GM18519 (cell line): ENCODE results near the gene FBXW7.
"Not testable (repeated sequence)": the region's sequence is repeated elsewhere in the genome, so short reads cannot be mapped to it uniquely, and the experiment has no call there.

Experiments used
- ATAC-seq: cut with Tn5 transposase; IDR thresholded peaks from one replicate; pipeline ENCODE4 v1.9.1; 2021; ENCODE audit warnings: mild to moderate bottlenecking, moderate library complexity; ENCODE audit not compliant: unreplicated experiment, low FRiP score

The FBXW7 gene

DNA sequence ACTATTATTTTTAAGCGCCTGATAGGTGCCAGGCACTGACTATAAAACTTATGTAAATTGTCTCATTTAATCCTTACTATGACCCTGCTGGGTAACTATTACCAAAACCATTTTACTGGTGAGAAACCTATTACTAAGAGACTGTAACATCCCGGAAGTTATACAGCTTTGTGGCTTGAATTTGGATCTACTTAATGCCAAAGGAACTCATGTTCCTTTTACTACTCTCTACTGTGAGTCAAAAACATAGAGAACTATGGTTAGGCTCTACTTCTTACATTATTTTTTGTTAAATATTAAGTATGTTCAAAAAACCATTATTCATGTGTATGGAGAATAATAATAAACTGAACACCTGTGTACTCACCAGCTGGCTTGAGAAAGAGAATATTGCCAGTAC is 14.8 kb upstream of the FBXW7 start:
- not testable (repeated sequence) for ATAC-seq

DNA sequence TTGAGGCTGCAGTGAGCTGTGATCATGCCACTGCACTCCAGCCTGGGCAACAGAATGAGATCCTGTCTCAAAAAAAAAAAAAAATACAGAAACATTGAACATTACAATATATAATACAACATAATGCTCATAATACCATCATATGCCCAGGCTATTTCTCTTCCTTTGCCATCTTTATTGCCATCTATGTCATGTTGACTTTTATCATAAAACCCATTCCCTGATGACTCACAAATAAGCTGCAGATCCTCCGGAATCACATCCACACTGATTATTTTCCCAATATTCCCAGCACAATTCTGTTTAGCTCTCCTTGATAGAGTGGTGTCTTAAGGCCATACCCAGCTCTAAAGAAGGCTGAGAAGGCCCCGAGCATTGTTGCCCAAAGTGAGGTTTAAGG is 9.2 kb upstream of the FBXW7 start:
- no peak for ATAC-seq

DNA sequence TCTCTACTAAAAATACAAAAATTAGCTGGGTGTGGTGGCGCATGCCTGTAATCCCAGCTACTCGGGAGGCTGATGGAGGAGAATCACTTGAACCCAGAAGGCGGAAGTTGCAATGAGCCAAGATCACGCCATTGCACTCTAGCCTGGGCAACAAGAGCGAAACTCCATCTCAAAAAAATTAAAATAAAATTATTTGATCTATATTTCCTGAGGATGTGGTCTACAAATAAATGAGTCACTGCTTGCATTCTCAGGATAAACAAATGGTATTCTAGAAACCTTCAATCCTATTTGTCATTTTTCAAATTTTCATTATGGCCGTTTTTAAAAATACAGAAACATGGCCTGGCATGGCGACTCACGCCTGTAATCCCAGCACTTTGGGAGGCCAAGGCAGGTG is 8.6 kb upstream of the FBXW7 start:
- ATAC-seq: not testable (repeated sequence)

DNA sequence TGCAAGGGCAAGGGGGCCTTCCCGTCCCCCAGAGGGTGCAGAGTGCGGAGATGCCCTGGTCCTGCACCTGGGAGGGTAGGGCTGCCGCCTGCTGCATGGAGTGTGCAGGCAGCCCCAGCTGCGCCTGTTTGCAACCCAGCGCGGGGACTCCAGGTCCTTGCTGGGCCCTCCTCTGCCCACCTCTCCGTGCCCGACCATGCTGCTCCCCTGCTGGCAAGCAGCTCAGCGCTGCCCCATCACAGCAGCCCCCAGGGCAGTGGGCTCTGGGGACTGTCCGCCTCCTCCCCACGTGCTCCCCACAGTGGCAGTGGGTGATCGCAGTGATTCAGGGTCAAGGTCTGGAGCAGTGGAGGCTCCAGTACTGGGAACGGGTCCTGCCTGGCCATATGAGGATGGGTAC is 5.0 kb upstream of the FBXW7 start:
- no peak for ATAC-seq

DNA sequence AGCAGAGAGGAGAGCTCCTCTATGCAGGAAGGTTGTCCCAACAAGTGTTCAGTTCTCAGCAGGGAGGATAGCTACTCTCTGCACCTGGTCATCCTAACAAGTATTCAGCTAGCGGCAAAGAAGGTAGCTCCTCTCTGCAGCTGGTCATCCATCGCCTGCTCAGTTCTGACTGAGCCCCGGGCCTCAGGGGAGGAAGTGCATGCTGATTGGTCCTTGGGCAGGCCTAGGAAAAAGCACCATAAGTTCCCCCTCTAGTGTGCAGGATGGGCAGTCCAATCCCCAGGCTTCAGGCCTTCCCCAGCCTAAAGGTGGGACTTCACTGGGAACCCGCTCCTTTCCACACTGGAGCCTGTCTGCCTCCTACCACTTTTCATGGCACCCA is 4.4 kb upstream of the FBXW7 start:
- no peak for ATAC-seq

DNA sequence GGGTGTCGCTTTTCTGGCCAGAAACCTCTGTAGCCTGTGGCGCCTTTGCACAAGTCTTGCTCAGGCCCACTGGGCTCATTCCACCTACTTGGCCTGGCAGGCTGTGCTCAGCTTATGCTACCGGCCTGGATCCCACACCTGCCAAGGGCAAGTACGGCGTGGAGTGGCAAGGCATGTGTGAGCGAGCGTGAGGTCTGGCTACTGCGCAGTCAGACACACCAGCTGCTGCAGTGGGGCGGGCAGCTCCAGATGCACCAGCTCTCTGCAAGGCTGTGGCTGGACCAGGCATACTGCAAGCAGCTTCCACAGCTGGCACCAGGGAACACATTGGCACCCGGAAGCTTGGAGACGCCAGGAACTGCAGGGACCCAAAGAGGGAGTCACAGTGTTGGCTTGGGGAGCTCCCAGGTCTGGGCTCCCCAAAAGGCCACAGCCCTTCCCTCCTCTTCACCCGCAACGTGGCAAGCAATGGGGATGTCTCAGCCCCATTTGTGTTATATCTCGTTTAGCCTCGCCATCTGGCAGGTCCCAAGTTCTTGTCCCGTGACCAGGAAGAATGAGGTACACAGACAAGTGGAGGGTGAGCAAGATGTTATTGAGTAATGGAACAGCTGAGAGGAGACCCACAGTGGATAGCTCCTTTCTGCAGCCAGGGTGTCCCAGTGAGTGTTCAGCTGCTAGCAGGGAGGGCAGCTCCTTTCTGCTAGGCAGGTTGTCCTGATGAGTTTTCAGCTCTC is 3.8 kb upstream of the FBXW7 start:
- no peak for ATAC-seq

DNA sequence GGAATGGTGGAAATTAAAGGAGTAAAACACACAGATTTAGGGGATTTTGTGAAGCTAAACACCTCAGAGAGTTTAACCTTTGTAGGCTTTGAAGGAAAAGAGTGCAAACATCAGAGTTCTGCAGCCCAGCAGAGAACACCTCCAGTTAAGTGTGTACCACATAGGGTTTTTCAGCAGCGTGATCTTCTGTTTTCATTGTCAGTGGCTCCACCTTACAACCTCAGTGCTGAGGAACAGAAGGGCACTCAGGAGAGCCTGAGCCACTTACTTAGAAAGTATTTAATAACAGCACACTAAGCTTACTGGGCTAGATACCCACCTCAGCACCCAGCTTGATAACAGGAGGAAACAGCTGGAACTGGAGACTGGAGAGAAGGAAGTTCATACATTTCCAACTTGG is 2.0 kb upstream of the FBXW7 start:
- no peak for ATAC-seq

DNA sequence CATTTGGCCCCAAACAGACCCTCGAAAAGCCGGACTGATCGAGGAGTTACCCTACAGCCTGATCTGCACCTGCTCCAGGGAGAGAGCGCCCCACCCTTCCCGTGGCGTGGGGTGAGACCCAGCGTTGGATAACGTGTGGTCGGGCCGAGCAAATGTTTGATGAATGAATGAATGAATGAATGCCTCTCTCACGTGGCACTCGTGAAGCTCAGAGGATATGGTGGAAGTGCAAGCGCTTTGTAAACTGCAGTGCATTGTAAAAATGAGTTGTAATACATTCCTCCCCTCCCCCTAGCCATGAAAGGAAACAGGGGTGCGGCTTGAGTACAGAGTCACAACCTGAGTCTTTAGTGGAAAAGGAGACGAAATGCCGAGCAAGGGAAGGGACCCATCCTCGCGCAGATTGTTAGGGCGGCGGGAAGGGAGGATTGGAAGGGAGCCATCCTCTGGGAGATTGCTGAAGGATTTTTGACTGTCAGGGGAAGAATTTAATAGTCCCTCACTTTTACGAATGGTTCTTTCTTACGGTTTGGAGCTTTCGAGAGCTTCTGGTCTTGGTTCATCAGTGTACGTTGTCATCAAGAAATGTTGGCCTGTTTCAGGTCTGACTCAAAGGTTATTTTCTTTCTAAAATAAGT is 772 bp upstream of the FBXW7 start:
- ATAC-seq: peak; percentile 25

DNA sequence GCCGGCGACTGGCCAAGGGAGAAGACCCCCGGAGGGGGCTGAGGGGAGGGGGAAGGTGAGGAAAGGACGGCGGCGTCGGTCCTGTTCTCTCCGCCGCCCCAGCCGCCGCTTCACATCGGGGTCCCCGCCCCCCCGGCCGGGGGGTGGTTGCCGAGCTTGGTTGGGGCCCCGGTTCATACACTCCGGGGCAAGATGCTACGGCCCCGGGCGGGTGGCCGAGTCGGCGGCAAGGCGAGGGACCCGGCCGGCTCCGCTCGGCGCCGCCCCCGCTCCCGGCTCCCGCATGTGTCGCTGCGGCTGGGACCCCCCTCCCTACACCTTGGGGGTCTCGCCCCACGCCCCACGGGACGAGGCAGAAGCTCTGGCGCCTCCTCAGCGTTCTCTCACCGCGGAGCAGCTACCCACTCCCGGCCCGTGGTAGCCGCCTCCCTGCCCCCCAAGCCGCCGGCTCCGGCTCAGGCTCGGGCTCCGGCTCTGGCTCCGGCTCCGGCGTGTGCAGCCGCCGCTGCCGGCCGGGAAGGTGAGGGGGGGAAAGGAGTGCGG is 461 bp downstream of the FBXW7 start:
- peak; percentile 2 for ATAC-seq

DNA sequence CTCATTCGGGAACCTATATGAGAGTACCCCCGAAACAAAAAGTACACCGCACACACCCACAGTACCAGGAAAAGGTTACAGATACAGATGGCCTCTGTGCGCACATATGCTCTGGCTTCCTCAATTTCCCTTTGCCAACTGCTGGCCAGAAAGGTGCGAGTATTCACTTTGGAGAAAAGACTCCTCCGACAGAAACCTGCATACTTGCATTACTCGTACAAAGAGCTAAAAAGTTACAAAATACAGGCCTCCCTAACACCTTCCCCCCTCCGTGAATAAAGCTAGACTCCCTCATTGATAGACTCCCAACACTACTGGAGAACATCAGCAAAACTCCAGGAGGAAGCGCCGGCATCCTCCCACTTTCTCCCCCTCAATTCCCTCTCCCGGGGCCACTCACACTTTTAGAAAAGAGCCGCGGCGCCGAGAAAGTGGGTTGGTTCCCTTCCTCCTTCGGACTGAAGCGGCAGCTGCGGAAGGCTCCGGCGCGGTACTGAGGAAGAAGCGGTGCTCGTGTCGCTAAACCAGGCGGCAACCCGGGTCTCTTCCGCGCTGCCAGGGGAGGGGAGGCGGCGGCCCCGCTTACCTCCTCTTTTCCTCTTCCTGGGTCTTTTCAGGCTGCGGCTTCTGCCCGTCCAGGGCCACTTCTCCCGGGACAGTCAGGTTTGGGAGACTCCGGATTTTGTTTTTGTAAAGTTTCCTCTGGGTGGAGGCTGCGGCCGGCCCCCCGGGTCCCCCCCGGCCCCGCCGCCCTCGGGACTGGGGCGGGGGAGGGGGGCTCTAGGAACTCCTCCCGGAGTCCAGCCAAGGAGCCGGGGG is 1.1 kb downstream of the FBXW7 start:
- no peak for ATAC-seq

DNA sequence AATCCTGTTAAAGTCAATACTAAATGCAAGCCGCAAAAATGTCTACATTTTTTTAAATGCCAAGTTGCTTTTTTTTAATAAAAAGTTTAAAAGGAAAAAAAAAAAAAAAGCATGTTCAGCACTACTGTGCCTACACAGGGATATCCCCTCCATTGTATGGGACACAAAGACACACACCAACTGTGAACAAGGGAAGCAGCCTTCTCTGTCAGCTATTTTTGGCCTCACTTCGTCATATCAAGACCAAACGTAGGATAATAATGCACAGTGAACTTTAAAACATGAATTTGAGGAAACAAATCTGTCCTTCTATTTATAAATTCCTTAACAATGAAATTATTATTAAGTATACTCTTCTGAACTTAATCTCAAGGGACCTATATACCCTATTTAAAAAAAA is 4.4 kb downstream of the FBXW7 start:
- ATAC-seq: no peak

DNA sequence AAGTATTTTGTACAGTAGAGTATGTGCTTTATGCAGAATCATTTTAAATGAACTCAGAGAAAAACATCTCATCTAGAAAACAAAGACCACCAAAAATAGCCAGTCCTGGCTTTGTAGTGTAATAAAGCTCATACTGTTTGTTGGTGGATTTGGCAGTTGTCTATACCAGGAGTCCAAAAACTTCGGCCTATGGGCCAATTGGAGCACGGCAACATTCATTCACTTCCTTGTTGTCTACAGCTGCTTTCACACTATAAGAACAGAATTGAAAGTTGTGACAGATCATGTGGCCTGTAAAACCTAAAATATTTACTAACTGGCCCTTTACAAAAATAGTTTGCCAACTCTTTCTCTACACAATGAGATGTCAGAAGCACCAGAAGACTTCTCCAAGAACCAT is 5.3 kb downstream of the FBXW7 start:
- peak; percentile 27 for ATAC-seq

DNA sequence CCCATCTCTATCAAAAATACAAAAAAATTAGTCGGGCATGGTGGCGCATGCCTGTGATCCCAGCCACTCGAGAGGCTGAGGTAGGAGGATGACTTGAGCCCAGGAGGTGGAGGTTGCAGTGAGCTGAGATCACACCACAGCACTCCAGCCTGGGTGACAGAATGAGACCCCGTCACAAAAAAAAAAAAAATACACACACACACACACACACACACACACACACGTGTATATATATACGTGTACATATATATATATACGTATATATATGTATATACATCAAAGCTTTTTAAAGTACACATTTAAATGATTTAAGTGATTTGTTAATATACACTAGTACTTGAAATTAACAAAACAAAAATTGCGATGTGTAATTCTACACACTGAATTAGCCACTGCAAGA is 6.0 kb downstream of the FBXW7 start:
- no peak for ATAC-seq

DNA sequence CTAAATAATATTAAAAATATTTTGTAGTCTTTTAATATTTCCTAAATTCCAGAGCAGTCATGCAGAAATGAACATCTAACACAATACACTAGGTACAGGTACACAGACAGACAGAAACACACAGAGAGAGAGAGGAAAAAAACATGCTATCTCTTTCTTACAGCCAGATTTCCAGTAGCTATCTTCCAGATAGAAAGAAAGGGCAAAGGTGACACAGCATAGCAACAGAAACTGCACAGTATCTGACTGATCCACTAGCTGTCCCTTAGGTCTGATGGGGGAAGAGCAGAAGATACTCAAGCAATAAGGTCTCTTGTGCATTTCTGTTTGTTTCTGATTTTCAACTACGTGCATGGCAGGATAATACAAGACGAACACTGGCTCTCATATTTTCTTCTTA is 7.8 kb downstream of the FBXW7 start:
- ATAC-seq: no peak

DNA sequence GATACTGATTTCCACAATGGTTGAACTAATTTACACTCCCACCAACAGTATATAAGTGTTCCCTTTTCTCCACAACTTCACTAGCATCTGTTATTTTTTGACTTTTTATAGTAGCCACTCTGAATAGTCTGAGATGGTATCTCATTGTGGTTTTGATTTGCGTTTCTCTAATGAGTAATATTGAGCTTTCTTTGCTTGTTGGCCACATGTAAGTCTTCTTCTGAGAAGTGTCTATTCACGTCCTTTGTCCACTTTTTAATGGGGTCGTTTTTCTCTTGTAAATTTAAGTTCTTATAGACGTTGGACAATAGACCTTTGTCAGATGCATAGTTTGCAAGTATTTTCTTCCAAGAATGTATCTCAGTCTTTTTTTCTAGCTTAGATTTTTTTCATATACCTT is 10.0 kb downstream of the FBXW7 start:
- peak; percentile 62 for ATAC-seq

DNA sequence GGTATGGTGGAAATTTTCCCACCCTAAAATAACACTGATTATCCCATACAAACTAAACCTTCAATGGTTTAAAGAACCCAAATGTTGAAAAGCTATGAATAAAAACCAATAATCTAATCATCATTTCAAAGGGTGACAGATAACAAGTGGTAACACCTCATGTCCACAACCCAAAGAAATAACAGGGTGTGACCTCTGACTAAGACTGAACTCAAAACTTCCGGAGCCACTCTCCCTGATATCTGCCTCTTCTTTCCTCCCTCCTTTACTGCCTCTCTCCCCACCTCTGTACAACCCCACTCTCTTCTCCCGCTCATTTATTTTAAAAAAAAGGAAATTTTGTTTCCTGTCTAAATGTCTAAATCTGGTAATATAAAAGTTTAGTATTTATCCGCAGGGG is 11.5 kb downstream of the FBXW7 start:
- ATAC-seq: no peak

DNA sequence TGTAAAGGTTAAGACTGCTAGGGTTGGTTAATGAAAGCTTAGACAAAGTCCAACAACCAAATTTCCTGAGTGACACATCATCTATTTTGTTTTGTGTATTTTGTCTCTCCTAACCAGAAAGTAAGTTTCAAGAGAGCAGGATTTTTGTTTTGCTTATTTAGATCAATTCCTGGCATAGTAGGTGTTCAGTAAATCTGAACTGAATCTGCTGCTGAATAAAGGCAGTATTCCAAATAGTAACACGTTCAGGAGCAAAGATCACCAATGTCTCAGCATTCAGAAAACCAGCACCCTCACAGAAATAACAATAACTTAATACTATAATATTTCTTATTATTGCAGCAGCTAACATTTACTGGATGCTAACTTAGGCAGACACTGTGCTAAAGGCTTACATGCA is 12.2 kb downstream of the FBXW7 start:
- no peak for ATAC-seq

DNA sequence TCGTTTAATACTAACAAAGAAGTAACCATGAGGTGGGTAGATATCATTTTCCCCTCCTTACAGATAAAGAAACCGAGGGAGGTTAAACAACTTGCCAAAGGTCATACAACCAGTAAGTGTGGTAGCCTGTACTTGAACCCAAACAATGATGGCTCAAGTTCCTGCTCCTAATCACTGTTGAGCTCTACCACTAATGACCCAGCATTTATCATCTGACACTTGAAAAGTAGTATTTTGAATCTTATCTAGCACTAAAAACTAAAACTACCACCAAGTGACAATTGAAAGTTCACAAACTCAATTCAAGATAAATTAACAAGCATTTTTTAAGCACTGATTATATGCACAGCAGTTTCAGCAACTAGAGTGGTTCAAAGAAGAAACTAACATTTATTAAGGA is 13.1 kb downstream of the FBXW7 start:
- ATAC-seq: no peak

DNA sequence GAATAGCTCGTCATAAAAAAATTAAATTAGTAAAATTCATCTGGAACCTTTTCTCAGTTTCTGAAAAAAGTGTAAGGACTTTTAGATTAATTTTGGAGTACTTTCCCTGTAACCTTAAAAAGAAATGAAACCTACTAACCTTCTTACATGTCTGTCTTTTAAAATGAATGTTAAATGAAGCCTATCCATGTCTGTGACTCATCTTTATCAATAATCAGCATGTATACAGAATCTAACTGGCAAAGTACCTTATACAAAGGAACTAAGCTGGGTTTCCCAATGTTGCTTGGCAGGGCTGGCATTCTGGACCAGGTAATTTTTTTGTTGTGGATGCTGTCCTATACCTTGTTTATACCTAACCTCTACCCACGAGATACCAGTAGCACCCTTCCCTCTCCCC is 13.6 kb downstream of the FBXW7 start:
- no peak for ATAC-seq

DNA sequence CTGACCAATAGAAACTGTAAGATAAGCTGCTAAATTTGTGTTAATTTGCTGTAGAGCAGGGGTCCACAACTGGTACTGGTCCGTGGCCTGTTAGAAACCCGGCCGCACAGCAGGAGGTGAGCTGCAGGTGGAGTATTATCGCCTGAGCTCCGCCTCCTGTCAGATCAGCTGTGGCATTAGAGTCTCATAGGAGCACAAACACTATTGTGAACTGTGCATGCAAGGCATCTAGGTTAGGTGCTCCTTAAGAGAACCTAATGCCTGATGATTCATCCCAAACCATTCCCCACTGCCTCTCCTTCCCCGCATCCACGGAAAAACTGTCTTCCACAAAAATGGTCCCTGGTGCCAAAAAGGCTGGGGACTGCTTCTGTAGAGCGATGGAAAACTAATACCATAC is 19.7 kb downstream of the FBXW7 start:
- ATAC-seq: no peak

DNA sequence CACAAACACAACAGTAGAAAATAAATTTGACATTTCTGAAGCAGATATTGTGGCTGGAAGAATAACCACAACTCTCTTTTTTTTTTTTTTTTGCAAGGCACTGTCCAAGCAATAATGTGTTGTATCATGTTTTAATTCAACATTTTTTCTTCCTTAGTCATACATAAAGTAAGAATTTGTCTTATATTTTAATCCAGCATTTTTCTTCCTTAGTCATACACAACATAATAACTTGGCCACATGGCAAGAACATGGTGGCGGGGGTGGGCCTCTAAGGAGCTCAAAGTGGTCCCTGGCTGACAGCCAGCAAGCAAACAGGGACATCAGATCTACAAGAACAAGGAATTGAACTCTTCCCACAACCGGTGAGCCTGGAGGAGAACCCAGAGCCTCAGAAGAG is 20.2 kb downstream of the FBXW7 start:
- no peak for ATAC-seq
